GM19328 (cell line): ENCODE results near the gene SACS.

ENCODE experiments used
- ATAC-seq: cut with Tn5 transposase; IDR thresholded peaks from one replicate; pipeline ENCODE4 v1.9.1; 2021; ENCODE audit warnings: mild to moderate bottlenecking, moderate library complexity; ENCODE audit not compliant: unreplicated experiment

Gene SACS, protein sequence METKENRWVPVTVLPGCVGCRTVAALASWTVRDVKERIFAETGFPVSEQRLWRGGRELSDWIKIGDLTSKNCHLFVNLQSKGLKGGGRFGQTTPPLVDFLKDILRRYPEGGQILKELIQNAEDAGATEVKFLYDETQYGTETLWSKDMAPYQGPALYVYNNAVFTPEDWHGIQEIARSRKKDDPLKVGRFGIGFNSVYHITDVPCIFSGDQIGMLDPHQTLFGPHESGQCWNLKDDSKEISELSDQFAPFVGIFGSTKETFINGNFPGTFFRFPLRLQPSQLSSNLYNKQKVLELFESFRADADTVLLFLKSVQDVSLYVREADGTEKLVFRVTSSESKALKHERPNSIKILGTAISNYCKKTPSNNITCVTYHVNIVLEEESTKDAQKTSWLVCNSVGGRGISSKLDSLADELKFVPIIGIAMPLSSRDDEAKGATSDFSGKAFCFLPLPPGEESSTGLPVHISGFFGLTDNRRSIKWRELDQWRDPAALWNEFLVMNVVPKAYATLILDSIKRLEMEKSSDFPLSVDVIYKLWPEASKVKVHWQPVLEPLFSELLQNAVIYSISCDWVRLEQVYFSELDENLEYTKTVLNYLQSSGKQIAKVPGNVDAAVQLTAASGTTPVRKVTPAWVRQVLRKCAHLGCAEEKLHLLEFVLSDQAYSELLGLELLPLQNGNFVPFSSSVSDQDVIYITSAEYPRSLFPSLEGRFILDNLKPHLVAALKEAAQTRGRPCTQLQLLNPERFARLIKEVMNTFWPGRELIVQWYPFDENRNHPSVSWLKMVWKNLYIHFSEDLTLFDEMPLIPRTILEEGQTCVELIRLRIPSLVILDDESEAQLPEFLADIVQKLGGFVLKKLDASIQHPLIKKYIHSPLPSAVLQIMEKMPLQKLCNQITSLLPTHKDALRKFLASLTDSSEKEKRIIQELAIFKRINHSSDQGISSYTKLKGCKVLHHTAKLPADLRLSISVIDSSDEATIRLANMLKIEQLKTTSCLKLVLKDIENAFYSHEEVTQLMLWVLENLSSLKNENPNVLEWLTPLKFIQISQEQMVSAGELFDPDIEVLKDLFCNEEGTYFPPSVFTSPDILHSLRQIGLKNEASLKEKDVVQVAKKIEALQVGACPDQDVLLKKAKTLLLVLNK (N-terminal part only)

GRCh38 chr13:23433171-23434153 is at the start of gene SACS:
TSS of gene SACS (minus strand) at chr13:23433702. CDS start at chr13:23411239, 22,463 bp downstream.
- ATAC-seq: no peak

DNA sequence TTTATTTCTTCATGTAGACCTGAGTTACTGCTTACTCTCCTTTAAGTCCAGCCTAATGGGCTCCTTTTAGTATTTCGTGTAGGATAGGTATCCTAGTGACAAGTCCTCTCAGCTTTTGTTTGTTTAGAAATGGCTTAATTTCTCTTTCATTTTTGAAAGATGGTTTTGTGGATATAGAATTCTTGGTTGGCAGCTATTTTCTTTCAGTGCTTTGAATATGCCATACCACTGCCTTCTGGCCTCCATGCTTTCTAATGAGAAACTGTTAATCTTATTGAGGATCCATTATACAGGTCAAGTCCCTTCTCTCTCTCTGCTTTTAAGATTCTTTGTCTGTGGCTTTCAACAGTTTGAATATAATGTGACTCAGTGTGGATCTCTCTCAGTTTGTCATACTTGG is 46.8 kb upstream of the SACS start:
- no peak for ATAC-seq

GRCh38 chr13:23477101-23477500 is 43.6 kb upstream of the SACS start:
- ATAC-seq: no peak

DNA sequence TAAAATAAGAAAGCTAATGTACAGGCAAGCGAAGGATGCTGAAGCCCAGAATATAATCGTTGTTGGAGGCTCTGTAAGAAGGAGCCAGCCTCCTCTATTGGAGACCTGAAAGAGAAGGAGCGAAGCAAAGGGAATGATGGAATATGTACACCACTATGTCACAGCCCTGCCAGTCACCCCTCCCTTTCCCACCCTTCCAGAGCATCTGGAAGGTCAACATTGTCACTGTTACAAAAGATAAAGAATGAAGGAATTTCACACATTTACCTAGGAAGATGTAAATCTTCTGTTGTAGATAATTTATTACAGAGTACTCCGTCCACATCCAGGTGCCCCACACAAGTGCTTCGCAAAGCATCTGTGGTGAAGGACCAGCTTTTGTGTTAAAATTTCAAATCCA is 39.7 kb upstream of the SACS start:
- no peak for ATAC-seq

DNA sequence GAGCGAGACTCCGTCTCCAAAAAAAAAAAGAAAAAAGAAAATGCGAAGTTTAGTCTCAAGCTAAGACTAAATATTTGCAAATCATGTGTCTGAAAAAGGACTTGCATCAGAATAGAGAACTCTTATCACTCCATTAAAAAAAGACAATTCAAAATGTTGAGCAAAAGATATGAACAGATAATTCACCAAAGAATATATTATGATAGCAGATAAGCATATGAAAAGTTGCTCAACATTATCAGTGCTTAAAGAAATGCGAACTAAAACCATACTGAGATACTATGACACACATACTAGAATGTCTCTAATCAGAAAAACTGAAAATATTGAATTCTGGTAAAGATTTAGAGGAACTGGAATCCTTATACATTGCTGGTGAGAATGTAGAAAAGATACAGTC is 38.7 kb upstream of the SACS start:
- no peak for ATAC-seq

DNA sequence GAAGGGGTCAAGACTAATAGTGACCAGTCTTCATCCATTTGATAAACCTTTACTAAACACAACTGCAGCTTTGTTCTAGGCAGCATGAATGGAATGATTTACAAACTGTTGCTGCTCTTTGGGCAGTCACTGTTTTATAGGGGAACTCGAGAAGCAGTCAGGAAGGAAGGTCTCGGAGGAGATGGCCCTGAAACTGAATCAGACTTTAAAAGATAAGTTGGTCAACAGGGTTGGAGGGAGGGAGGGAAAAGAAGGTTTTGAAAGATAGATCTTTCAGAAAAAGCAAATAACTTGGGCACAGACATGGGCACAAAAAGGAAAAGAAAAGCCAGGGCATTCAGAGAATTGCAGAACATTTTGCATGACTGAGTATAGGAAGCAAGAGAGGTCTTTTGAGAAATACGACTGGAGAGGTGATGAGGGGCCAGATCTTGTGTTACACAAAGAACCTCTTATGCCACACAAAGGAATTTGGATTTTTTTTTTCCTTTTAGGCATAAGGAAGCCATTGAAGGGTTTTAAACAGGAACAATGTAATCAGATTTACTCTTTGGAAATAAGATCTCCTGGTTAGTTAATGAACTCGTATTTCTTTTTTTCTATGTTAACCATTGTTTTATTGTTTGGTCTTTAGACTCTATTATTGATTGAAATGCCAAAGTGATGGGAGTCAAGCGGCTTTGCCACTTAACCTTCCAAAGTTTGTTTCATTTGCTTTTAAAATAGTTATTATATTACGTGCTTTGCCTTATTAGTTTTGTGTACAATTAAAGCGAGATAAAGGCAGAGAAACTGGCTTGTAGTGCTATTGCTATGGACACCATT is 37.5 kb upstream of the SACS start:
- no peak for ATAC-seq

GRCh38 chr13:23469951-23470421 is 36.5 kb upstream of the SACS start:
- ATAC-seq: no peak

- no peak for ATAC-seq
Observed at GRCh38 chr13:23468811-23469210, 35.3 kb upstream of the SACS start.

- no peak for ATAC-seq
Observed at GRCh38 chr13:23467932-23468278, 34.4 kb upstream of the SACS start.

DNA sequence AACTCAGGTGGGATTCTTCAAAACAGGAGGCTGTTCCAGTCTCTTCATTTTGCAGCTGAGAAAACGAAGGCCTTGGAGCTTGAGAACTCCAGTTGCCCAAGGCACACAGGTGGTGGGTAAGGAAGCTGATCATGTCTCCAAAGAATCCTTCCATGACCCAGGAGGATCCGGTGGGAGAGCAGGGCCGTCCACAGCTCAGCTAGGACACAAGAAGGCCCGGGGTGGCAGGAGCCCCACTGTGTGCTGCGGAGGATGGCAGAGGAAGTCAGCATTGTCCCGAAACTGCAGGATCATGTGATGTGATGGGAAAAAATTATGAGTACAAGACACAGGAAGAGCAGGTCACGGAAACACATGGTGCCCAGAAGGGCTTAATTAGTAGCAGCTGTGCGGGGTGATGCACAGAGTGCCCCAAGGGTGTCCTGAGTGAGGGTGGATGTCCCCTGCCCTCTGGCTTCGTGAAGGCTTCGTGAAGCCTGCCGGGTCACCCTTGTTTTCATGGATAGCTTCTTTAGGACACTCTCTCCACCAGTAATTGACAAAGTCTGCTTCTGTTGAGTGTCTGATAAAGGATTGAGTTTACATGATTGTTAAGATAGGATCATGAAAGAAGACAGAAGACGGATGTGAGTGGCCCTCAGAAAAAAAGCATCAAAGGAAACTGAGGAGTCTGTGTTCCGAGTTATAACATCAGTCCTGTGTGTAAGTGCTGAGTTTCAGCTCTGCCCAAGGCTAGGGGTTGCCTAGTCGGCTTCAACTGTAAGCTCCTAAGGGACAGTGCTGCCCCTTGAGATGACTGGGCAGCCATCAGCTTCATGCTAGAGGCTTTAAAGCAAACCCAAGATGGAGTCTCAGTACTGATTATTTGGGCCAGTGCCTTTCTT is 33.8 kb upstream of the SACS start:
- ATAC-seq: peak; percentile 3

DNA sequence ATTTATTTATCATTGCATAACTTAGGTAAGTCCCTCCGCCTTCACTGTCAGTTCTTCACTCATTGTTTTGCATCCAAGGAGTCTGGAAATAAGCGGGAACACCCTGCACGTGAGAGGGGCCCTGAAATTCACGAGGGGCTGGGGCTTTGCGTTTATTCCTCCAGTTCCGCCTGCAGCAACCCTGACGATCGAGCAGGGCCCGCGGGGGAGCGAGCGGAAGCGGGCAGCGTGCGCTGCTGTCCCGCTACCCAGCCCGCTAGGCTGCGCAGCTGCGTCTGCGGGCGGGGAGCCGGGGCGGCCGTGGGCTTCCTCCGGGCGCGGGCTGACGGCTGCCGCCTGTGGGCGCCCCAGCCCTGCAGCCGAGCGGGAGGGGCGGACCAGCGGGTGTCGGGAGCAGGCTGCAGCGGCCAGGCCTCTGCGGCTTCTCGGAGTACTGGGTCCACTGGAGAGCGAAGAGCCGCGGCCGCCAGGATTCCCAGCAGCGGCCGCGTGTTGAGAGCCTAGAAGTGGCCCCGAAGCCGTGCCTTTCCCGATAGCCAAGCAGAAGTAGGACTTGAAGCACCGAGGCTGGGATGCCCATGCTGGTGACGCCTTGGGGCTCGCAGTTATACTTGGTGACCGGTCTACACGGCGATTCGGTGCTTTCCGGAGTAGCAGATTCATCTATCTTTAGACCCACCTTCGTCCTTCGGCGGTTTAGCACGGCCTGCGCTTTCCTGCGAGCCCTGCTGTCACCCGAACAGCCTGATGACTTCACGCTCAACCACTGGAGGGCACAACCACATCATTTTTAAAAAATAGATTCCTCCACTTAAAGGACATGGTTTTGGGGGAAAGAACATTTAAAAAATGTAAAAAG is 32.9 kb upstream of the SACS start:
- ATAC-seq: peak; percentile 74

GRCh38 chr13:23463661-23464060 is 30.2 kb upstream of the SACS start:
- no peak for ATAC-seq

- ATAC-seq: no peak
Observed at GRCh38 chr13:23462815-23463559, 29.5 kb upstream of the SACS start.

- no peak for ATAC-seq
Observed at GRCh38 chr13:23461544-23461943, 28.0 kb upstream of the SACS start.

DNA sequence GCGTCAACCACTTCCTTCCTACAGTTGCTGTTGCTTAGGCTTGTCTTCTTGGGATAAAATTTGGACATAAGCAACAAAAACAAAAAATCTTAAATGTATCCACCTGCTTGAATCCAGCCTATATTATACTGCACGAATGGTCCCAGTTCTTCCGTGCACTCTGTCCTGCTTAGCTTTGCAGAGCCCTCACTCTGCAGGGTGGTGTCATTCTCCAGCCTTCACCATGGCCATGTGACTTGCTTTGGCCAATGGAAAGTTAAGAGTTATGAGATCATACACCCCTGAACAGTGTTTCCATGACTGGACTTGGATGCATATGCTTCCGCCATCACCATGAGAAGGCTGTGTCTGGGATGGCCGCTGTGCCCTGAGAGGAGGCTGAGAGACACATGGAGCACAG is 27.4 kb upstream of the SACS start:
- no peak for ATAC-seq

DNA sequence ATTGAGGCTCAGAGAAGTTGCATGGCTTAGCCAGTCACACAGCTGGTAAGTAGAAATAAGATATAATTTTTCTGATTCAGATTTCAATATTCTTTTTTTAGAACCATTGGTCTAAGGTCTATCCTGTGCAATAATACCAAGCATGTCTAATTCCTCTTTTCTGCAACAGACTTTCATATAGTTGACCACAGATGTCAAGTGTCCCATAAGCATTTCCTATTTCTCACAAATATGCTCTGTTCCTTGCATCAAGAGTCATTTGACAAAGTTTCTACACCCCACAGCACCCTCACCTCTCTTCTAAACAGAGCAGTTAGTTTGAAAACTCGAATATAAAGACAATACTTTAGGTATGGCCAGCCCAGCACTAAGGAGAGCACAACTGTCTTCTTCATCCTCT is 26.8 kb upstream of the SACS start:
- peak; percentile 69 for ATAC-seq

DNA sequence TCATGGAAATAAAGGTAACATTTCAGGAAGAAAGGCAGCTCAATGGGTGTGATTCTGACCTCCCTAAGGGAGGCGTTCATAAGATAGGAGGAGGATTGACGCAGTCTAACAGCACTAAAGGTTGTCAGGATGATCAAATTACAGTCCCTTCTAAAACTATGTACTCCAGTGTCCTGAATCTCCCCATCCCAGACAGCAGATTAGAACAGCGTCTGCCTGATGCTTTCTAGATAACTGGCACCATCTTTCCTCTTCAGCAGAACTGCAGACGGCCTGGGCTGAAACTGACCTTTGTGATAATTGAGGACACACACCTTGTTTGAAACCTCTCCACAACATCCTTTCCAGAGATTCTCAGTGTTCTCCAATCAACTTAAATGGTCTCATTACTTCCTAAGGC is 25.5 kb upstream of the SACS start:
- ATAC-seq: no peak
